GM19351 (cell line): ENCODE data around the gene ZNF407.
"Not testable (repeated sequence)": the region's sequence is repeated elsewhere in the genome, so short reads cannot be mapped to it uniquely, and the experiment has no call there.

Experiments used
- ATAC-seq: cut with Tn5 transposase; IDR thresholded peaks from one replicate; pipeline ENCODE4 v1.9.1; 2021; ENCODE audit warnings: mild to moderate bottlenecking, moderate library complexity; ENCODE audit not compliant: unreplicated experiment

Gene ZNF407, protein sequence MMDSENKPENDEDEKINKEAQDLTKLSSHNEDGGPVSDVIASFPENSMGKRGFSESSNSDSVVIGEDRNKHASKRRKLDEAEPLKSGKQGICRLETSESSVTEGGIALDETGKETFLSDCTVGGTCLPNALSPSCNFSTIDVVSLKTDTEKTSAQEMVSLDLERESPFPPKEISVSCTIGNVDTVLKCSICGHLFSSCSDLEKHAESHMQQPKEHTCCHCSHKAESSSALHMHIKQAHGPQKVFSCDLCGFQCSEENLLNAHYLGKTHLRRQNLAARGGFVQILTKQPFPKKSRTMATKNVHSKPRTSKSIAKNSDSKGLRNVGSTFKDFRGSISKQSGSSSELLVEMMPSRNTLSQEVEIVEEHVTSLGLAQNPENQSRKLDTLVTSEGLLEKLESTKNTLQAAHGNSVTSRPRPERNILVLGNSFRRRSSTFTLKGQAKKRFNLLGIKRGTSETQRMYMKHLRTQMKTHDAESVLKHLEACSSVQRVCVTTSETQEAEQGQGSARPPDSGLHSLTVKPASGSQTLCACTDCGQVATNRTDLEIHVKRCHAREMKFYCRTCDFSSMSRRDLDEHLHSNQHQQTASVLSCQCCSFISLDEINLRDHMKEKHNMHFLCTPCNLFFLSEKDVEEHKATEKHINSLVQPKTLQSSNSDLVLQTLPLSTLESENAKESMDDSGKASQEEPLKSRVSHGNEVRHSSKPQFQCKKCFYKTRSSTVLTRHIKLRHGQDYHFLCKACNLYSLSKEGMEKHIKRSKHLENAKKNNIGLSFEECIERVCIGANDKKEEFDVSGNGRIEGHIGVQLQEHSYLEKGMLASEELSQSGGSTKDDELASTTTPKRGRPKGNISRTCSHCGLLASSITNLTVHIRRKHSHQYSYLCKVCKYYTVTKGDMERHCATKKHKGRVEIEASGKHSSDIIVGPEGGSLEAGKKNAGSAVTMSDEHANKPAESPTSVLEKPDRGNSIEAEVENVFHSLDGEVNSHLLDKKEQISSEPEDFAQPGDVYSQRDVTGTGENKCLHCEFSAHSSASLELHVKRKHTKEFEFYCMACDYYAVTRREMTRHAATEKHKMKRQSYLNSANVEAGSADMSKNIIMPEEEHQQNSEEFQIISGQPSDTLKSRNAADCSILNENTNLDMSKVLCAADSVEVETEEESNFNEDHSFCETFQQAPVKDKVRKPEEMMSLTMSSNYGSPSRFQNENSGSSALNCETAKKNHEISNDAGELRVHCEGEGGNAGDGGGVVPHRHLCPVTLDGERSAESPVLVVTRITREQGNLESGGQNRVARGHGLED (N-terminal part only)

DNA sequence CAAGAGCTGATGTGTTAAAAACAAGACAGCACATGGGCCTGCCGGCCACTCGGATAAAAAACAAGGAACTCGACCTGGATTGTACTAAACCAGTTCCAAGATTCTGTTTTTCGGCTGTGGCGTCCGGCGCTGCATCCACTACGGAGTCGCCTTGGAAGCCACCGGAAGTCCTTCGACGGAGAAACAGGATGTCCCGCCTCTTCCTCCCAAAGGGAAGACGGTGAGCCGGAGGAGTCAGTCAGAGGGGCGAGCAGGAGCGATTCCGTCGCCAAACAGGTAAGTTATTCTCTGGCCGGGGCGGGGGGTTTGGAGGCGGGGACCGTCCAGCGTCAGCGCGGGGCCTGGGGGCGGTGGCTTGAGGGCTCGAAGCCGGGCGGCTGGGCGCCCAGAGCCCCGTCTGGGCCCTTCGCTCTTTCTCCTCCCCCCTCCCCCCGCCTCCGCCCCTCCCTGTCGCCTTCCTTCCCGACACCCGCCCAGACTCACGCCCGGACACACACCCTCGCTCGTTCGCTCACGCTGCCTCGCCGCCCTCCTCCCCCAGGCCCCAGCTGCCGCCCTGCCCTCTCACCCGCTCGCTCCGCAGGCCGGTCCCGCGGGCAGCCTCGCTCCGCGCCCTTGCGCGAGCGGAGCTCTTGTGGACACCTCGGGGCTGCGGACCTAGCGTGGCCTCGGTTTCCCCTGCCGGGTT is at the start of gene ZNF407:
ZNF407 (plus strand) TSS at position 209 of the 688 bp plus-strand sequence. CDS start 33,150 bp downstream, outside the sequence.
- ATAC-seq, result peak; percentile 63

DNA sequence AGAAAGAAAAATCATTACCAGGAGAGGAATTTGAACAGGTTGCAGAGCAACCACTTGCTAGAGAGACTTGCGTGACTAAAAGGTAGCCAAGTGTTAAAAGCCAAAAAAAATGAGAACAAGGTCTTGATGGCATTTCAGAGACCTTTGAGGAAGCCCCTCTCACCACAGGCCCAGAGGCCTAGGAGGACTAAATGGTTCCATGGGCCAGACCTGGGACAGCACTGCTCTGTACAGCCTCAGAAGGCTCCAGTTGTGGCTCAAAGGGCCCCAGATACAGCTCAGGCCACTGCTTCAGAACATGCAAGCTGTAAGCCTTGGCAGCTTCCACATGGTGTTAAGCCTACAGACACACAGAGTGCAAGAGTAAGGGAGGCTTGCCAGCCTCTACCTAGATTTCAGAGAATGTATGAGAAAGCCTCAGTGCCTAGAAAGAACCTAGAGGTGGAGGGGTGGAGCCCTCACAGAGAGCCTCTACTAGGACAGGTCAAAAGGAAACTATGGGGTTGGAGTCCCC is 48.0 kb upstream of the ZNF407 start:
- ATAC-seq, result no peak

DNA sequence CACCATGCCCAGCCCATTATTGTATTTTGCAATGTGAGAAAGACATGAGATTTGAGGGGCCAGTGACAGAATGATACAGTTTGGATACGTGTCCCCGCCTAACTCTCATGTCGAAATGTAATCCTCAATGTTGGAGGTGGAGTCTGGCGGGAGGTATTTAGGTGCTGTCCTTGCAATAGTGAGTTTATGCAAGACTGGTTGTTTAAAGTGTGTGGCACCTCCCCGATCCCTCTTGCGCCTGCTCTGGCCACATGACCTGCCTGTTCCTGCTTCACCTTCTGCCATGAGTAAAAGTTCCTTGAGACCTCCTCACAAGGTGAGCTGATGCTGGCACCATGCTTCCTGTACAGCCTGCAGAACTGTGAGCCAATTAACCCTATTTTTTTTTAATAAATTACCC is 46.8 kb upstream of the ZNF407 start:
- no peak for ATAC-seq

DNA sequence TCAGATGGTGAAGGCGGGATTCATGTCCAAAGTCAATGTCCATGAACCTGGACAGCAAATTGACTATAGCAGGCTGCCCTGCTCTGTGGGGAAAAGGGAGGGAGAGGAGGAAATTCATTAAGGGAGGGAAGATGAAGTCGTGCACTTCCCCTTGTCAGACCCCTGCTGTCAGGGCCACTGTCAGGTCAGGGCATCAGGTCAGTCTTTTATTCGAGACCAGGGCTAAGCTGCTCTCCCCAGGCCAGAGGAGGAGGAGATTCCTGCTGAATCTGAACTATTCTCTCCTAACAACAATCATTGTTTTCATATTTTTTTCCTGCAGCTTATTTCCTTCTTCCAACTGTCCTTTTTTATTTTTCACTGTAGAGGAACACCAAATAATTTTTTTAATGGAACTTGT is 46.2 kb upstream of the ZNF407 start:
- ATAC-seq, result no peak

GRCh38 chr18:74551936-74552555 is 45.6 kb upstream of the ZNF407 start:
- peak; percentile 98 for ATAC-seq

GRCh38 chr18:74556126-74556525 is 41.5 kb upstream of the ZNF407 start:
- no peak for ATAC-seq

- no peak for ATAC-seq
Measured at GRCh38 chr18:74558096-74558495, 39.6 kb upstream of the ZNF407 start.

- ATAC-seq, result no peak
Measured at GRCh38 chr18:74562131-74562730, 35.4 kb upstream of the ZNF407 start.

DNA sequence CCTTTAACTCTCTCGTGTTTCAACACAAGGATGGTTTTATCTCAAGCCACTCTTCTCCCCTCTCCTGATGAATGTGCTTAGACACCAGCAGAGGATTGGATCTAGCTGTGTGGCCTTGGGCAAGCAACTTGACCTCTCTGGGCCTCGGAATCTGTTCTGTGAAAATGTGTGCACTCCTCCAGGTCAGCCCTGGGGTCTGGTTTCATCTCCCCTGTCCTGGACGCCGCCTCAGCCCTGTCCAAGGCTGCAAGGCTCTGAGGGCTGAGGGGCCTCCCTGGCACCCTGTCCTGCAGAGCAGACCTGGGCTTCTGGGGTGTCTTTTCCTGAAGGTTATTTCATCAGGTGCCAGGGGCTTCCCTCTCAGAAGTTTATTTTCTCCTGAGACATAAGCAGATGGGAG is 34.9 kb upstream of the ZNF407 start:
- no peak for ATAC-seq

- ATAC-seq, result no peak
Measured at GRCh38 chr18:74563999-74564398, 33.7 kb upstream of the ZNF407 start.

DNA sequence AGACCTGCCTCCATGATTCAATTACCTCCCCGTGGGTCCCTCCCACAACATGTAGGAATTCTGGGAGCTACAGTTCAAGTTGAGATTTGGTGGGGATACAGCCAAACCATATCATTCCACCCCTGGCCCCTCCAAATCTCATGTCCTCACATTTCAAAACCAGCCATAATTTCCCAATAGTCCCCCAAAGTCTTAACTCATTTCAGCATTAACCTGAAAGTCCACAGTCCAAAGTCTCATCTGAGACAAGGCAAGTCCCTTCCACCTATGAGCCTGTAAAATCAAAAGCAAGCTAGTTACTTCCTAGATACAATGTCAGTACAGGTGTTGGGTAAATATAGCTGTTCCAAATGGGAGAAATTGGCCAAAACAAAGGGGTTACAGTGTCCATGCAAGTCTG is 32.5 kb upstream of the ZNF407 start:
- not testable (repeated sequence) for ATAC-seq

- not testable (repeated sequence) for ATAC-seq
Measured at GRCh38 chr18:74565993-74566392, 31.7 kb upstream of the ZNF407 start.

DNA sequence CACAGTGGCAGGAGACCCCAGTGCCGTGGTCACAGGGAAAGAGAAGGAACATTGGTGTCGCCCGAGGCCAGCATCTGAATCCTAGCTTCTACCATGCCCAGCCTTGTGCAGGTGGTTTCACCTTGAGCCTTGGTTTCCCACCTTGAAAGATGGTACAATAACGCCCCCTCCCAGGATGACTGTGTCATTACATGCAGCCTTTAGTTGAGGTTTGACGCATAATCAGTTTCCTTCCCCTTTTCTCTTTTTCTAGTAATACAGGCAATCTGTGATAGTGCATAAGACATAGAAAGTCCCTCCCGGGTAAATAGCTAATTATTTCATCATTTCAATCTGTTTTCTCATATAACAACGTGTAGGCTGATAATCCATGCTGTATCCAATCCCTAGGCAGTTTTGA is 29.8 kb upstream of the ZNF407 start:
- peak; percentile 45 for ATAC-seq

- no peak for ATAC-seq
Measured at GRCh38 chr18:74569401-74569800, 28.3 kb upstream of the ZNF407 start.

- no peak for ATAC-seq
Measured at GRCh38 chr18:74570266-74570665, 27.4 kb upstream of the ZNF407 start.

DNA sequence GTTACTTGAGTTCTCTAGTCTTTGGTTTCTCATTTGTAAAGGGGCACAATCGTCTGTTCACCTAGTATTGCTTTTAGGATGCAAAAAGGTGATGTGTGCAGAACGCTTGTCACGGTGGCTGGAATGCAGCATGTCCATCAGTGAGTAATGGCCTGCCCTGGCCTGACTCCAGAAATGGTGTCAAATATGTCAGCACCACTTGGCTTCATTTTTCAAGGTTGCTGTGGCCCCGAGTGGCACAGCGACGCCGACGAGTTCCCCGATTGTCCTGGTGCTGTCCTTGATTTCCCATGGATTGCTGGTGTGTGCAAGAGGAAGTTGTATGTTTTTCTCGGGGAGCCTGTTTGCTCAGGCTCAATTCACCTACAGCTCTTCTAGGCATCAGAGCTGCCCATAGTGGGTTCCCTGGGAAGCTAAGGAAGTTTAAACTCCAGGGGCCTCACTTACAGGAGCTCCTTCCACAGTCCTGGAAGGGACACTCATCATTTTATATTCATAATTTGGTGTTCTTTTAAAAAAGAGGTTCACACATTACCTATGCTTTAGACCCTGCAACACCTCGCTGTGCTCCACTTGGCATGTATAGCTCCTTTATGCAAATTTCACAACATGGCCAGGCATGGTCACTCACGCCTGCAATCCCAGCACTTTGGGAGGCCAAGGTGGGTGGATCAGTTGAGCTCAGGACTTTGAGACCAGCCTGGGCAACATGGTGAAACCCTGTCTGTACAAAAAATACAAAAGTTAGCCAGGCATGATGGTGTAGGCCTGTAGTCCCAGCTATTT is 25.6 kb upstream of the ZNF407 start:
- peak; percentile 69 for ATAC-seq

- no peak for ATAC-seq
Measured at GRCh38 chr18:74573053-74573452, 24.6 kb upstream of the ZNF407 start.

DNA sequence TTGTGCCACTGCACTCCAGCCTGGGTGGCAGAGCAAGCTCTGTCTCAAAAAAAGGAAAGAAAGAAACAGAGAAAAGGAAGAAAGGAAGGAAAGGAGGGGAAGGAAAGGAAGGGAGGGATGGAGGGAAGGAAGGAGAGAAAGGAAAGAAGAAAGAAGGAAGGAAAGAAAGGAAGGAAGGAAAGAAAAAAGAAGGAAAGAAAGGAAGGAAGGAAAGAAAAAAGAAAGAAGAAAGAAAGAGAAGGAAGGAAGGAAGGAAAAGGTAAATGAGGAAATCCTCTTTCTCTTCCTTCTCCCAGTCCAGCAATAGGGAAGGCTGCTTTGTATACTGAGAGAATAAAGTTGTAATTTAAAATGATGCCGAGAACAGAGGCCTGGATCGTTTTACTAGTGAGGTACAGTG is 22.8 kb upstream of the ZNF407 start:
- no peak for ATAC-seq

DNA sequence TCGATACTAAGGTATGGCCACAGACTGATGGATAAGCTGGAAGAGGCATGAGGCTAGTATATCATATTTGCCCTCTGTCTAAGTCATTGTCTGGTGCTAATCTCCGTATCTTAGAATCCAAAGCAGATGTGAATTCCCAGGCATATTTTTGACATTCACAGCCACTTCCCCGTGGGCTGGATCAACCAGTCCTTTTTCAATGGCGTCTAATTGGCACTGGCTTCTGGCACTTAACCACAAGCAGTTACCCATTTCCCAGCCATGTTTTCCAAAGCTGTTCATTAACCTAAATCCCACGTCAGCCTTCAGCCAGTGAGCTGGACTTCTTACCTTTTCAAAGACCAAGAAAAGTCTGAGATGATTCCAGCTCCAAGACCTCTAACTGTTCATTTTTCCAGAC is 20.7 kb upstream of the ZNF407 start:
- ATAC-seq, result no peak
